K562 (cell line): ENCODE results near the gene PRR14. TPM values are rescaled to one million over a fixed set of nuclear protein-coding genes. Genes with fewer than 3 reads are reported as not detected.

ENCODE experiments used
- CEBPB ChIP-seq: fragments of 450-650 bp; IDR thresholded peaks from 2 replicates; pipeline ENCODE4 v1.6.1; 2016; ENCODE audit warnings: missing genetic modification characterization, missing compliant biosample characterization
- FOXK2 ChIP-seq, 2 experiments: fragments of 450-650 bp; IDR thresholded peaks in 1 of 2; conservative IDR thresholded peaks in 1 of 2; 2 replicates each; pipeline ENCODE4 v1.6.1; 2016; ENCODE audit warnings: low read depth in 2 of 2, mild to moderate bottlenecking in 1 of 2
- JUND ChIP-seq, 2 experiments: IDR thresholded peaks; 2 replicates in 1 of 2; 3 replicates in 1 of 2; pipeline ENCODE4 v1.6.1; 2011; ENCODE audit warnings: borderline replicate concordance in 2 of 2, low read depth in 2 of 2, low read length in 2 of 2, improper control_type of control experiment in 1 of 2, missing biosample characterization in 1 of 2, missing genetic modification characterization in 1 of 2, missing genetic modification reagents in 1 of 2
- KDM2B ChIP-seq: fragments of 250-450 bp; sonication (Bioruptor Pico); IDR thresholded peaks from 2 replicates; pipeline ENCODE4 v1.8.0; 2021; ENCODE audit warnings: mild to moderate bottlenecking, moderate library complexity
- MAZ ChIP-seq, 2 experiments: fragments of 450-650 bp in 1 of 2; sonication (generic) in 1 of 2; formaldehyde crosslinking; IDR thresholded peaks in 1 of 2; conservative IDR thresholded peaks in 1 of 2; 2 replicates each; pipeline versions ENCODE4 v1.4.0 to v1.5.0; 2020; ENCODE audit warnings: mild to moderate bottlenecking in 1 of 2, missing genetic modification reagents in 1 of 2
- MEF2D ChIP-seq: conservative IDR thresholded peaks from 2 replicates; pipeline ENCODE4 v1.6.1; 2016; ENCODE audit warnings: low read depth, missing genetic modification characterization, missing compliant biosample characterization
- MYC ChIP-seq, 2 experiments: fragments of 250-450 bp in 1 of 2; sonication (Bioruptor Pico) in 1 of 2; IDR thresholded peaks; 2 replicates each; pipeline versions ENCODE4 v1.5.1 to v1.6.1; 2012 to 2021; ENCODE audit warnings: low read depth in 2 of 2, borderline replicate concordance in 1 of 2, improper control_type of control experiment in 1 of 2, low read length in 1 of 2, mild to moderate bottlenecking in 1 of 2, moderate library complexity in 1 of 2
- NRF1 ChIP-seq, 2 experiments: fragments of 450-650 bp; IDR thresholded peaks in 1 of 2; conservative IDR thresholded peaks in 1 of 2; 2 replicates each; pipeline ENCODE4 v1.6.1; 2014; ENCODE audit warnings: mild to moderate bottlenecking in 2 of 2
- PHF21A ChIP-seq: fragments of 450-650 bp; IDR thresholded peaks from 2 replicates; pipeline ENCODE4 v1.6.1; 2017; ENCODE audit warnings: low read depth, borderline replicate concordance
- SAFB ChIP-seq: fragments of 200-400 bp; formaldehyde crosslinking; IDR thresholded peaks from 2 replicates; pipeline ENCODE4 v1.6.1; 2017; ENCODE audit warnings: low read depth, low read length, borderline replicate concordance
- SAP30 ChIP-seq: fragments of 200-600 bp; sonication (generic); IDR thresholded peaks from 2 replicates; pipeline ENCODE4 v1.6.1; 2012; ENCODE audit warnings: borderline replicate concordance, low read depth, mild to moderate bottlenecking, moderate library complexity, low read length, control low read depth, inconsistent platforms; ENCODE audit not compliant: insufficient read depth, poor library complexity, severe bottlenecking
- SRSF7 ChIP-seq: fragments of 200-400 bp; formaldehyde crosslinking; optimal IDR thresholded peaks from 2 replicates; pipeline ENCODE3; 2017; ENCODE audit warnings: mild to moderate bottlenecking, low read depth, low read length
- ZBTB1 ChIP-seq: sonication (generic); formaldehyde crosslinking; IDR thresholded peaks from 2 replicates; pipeline ENCODE4 v1.8.1; 2023; ENCODE audit warnings: missing genetic modification reagents, low read depth, mild to moderate bottlenecking, borderline replicate concordance
- ZNF184 ChIP-seq: sonication (generic); formaldehyde crosslinking; IDR thresholded peaks from 2 replicates; pipeline ENCODE4 v1.5.0; 2020; ENCODE audit warnings: missing genetic modification reagents
- ZNF224 ChIP-seq: sonication (generic); formaldehyde crosslinking; IDR thresholded peaks from 2 replicates; pipeline ENCODE4 v1.8.0; 2022; ENCODE audit warnings: mild to moderate bottlenecking, missing genetic modification reagents
- ZNF431 ChIP-seq: sonication (generic); formaldehyde crosslinking; IDR thresholded peaks from 2 replicates; pipeline ENCODE4 v1.8.0; 2022; ENCODE audit warnings: mild to moderate bottlenecking, missing genetic modification reagents
- ZSCAN32 ChIP-seq: fragments of 450-650 bp; formaldehyde crosslinking; IDR thresholded peaks from 2 replicates; pipeline ENCODE4 v1.4.0; 2020; ENCODE audit warnings: mild to moderate bottlenecking, moderate library complexity
- polyA plus RNA-seq, 8 experiments: library from polyadenylated mRNA; depleted of rRNA in 4 of 8; stranded (reverse) in 5 of 8; unstranded in 3 of 8; fragments of >200 nt; fragmentation: Nextera tagmentation in 2 of 8; fragmentation: Illumina TruSeq in 1 of 8; extraction: Ambion mirVana in 2 of 8; extraction: Trizol in 1 of 8; gene quantifications; 2 replicates each; pipeline versions ENCODE4 v1.2.1 to v1.2.3, GENCODE V29; 2011 to 2014; ENCODE audit warnings: inconsistent platforms in 1 of 8, missing spikeins in 1 of 8
- total RNA-seq, 7 experiments: library from RNA; depleted of rRNA in 6 of 7; stranded (reverse); fragments of >200 nt in 6 of 7; fragmentation: Illumina TruSeq in 2 of 7; extraction: Trizol in 2 of 7; gene quantifications; 2 replicates each; pipeline versions ENCODE4 v1.2.1 to v1.2.3, GENCODE V29; 2011 to 2021; ENCODE audit warnings: low replicate concordance in 1 of 7
- TF ChIP-seq, protein P1 (sequence below): fragments of 200-800 bp; sonication (Bioruptor generic); IDR thresholded peaks from 2 replicates; pipeline ENCODE4 v1.6.1; 2017; ENCODE audit warnings: missing genetic modification characterization, missing compliant biosample characterization
- TF ChIP-seq, protein P2 (sequence below), 2 experiments: fragments of 250-450 bp in 1 of 2; fragments of 450-650 bp in 1 of 2; sonication (Bioruptor Pico) in 1 of 2; IDR thresholded peaks; 2 replicates each; pipeline versions ENCODE4 v1.6.1 to v1.8.0; 2016 to 2021; ENCODE audit warnings: mild to moderate bottlenecking in 2 of 2, moderate library complexity in 2 of 2, missing compliant biosample characterization in 1 of 2, missing genetic modification characterization in 1 of 2
- TF ChIP-seq, protein P3 (sequence below), 2 experiments: fragments of 200-800 bp in 1 of 2; sonication (Bioruptor generic) in 1 of 2; sonication (generic) in 1 of 2; formaldehyde crosslinking in 1 of 2; IDR thresholded peaks in 1 of 2; conservative IDR thresholded peaks in 1 of 2; 2 replicates each; pipeline versions ENCODE4 v1.5.0 to v1.6.1; 2016 to 2020; ENCODE audit warnings: missing compliant biosample characterization in 1 of 2, missing genetic modification characterization in 1 of 2, missing genetic modification reagents in 1 of 2

The PRR14 gene
- total and polyA plus RNA-seq, 9 of the 15 experiments (the other 6 are each of a cell fraction or from before 2014, with no cell fraction given) = 2.2 to 63.1 (median 11.5) TPM

DNA sequence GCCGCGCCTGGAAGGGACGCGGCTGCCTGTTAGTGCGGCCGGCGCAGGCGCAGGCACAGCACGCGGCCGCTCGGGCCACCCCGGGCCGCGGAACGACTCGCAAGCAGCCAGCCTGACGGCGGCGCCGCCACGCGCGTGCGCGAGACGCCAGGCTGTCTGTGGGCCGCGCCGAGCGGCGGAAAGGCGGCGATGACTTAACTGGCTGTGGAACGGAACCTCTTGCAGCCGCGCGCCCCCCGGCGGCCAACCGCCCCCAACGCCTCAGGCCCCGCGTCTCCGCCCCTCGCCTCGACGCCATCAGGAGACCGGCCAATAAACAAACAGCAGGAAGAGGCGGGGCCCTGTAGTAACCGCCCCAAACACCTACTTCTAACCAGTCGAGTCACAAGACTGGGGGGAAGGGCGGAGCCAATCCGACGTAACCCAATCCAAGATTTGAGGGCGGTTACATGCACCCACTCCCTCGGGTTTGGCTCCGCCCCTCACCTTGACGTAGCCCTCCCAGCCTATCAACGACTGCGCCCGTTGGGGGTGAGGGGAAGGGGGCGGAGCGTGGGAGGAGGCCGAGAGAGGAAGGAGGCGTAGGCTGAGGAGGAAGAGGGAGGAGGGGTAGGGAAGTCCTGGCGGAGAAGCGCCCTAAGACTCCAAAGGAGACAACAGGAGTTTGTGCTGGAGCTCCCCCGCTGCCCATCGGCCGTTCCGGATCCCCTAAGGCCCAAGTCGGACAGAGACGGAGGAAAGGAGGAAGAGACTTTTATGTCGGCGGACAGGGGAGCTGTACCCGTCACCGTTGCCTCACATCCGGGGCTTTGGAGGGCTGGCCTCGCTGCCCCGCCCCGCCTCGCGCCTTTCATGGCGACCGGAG, 7.3 kb downstream of the PRR14 start, which contains the start of gene FBRS (continued):
- TF ChIP-seq SRSF7 (no peak), CEBPB (tag) (peak; percentile 28; the same call in 1 of the 2 replicates), KDM2B (CRISPR knock-in tag) (peak; percentile 20; the same call in 1 of the 2 replicates), MYC (IDR thresholded peaks at IDR 0.05; ENCODE audit: low read depth, low read length) (peak; percentile 92), MYC (CRISPR knock-in tag; IDR thresholded peaks at IDR 0.05; ENCODE audit: borderline replicate concordance, low read depth) (no peak; the same call in 1 of the 2 replicates), JUND (IDR thresholded peaks at IDR 0.05; ENCODE audit: borderline replicate concordance, low read depth, low read length) (peak; percentile 65), JUND (tag; IDR thresholded peaks at IDR 0.05; ENCODE audit: borderline replicate concordance, low read depth, low read length) (peak; percentile 48; the same call in 1 of the 3 replicates), ZNF431 (peak; percentile 83; the same call in 1 of the 2 replicates), ZSCAN32 (CRISPR knock-in tag) (no peak), SAFB (peak; percentile 100), FOXK2 (conservative IDR thresholded peaks at IDR 0.05 in 1 of 2, IDR thresholded peaks at IDR 0.05 in 1 of 2; ENCODE audit: low read depth in 2 of 2) (peak; percentile 74 to 80), ZNF184 (CRISPR knock-in tag) (no peak), PHF21A (0 out of 2 replicates have a peak, but pooled peaks have one; percentile 17), MAZ (CRISPR knock-in tag; conservative IDR thresholded peaks at IDR 0.05 in 1 of 2, IDR thresholded peaks at IDR 0.05 in 1 of 2) (peak; percentile 87 to 92), MEF2D (tag) (0 out of 2 replicates have a peak, but pooled peaks have one; percentile 27), ZNF224 (CRISPR knock-in tag) (no peak), NRF1 (conservative IDR thresholded peaks at IDR 0.05 in 1 of 2, IDR thresholded peaks at IDR 0.05 in 1 of 2) (peak; percentile 98 to 99), SAP30 (no peak), ZBTB1 (CRISPR knock-in tag) (no peak)
- TF ChIP-seq, protein P1, sequence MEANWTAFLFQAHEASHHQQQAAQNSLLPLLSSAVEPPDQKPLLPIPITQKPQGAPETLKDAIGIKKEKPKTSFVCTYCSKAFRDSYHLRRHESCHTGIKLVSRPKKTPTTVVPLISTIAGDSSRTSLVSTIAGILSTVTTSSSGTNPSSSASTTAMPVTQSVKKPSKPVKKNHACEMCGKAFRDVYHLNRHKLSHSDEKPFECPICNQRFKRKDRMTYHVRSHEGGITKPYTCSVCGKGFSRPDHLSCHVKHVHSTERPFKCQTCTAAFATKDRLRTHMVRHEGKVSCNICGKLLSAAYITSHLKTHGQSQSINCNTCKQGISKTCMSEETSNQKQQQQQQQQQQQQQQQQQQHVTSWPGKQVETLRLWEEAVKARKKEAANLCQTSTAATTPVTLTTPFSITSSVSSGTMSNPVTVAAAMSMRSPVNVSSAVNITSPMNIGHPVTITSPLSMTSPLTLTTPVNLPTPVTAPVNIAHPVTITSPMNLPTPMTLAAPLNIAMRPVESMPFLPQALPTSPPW (CRISPR knock-in tag) = peak; percentile 85
- TF ChIP-seq, protein P2, sequence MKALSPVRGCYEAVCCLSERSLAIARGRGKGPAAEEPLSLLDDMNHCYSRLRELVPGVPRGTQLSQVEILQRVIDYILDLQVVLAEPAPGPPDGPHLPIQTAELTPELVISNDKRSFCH (CRISPR knock-in tag; IDR thresholded peaks at IDR 0.05) = no peak
- TF ChIP-seq, protein P2 (tag; IDR thresholded peaks at IDR 0.05) = no peak; the same call in 1 of the 2 replicates
- TF ChIP-seq, protein P3, sequence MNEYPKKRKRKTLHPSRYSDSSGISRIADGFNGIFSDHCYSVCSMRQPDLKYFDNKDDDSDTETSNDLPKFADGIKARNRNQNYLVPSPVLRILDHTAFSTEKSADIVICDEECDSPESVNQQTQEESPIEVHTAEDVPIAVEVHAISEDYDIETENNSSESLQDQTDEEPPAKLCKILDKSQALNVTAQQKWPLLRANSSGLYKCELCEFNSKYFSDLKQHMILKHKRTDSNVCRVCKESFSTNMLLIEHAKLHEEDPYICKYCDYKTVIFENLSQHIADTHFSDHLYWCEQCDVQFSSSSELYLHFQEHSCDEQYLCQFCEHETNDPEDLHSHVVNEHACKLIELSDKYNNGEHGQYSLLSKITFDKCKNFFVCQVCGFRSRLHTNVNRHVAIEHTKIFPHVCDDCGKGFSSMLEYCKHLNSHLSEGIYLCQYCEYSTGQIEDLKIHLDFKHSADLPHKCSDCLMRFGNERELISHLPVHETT (CRISPR knock-in tag; conservative IDR thresholded peaks at IDR 0.05 in 1 of 2, IDR thresholded peaks at IDR 0.05 in 1 of 2) = peak in 1 of 2 experiments; percentile 86; a peak in 2 of 4 replicates
